Naive thymus-derived CD4-positive, alpha-beta T cell (primary cell): Measurements from ENCODE around the gene MSL3B.

Source experiments
- ATAC-seq: fragments of 150-1000 bp; cut with Tn5 transposase; 2 replicates; pipeline ENCODE4 v1.10.0; 2021; ENCODE audit warnings: mild to moderate bottlenecking, moderate library complexity
- CTCF ChIA-PET: fragments of 350-600 bp; sonication (Branson Sonifier 250); formaldehyde crosslinking; loops from one replicate; lab custom pipeline; 2021; ENCODE audit warnings: antibody characterized with exemption; lab: Charles Lee
- POLR2A ChIA-PET: fragments of 350-600 bp; sonication (Branson Sonifier 250); formaldehyde crosslinking; loops from one replicate; lab custom pipeline; 2021; ENCODE audit warnings: antibody characterized with exemption, inconsistent platforms; lab: Charles Lee
- DNase-seq, 9 donors: peaks; one replicate each; pipeline versions ENCODE4 v3.0.0 to v3.0.0-alpha.2; 2020 to 2022; ENCODE audit warnings: mixed read lengths in 1 of 9
- H3K27ac ChIP-seq: one replicate; pipeline ENCODE4 v1.7.0; 2013; ENCODE audit warnings: mild to moderate bottlenecking, low read depth, low read length, moderate library complexity
- H3K27me3 ChIP-seq, 2 donors: one replicate each; pipeline ENCODE4 v1.7.0; 2013; ENCODE audit warnings: low read length in 2 of 2, mild to moderate bottlenecking in 2 of 2, moderate library complexity in 2 of 2; ENCODE audit not compliant: control insufficient read depth in 2 of 2, insufficient read depth in 2 of 2
- H3K36me3 ChIP-seq, 3 experiments: 1 replicate in 2 of 3; 2 replicates in 1 of 3; pipeline ENCODE4 v1.7.0; 2013; ENCODE audit warnings: low read length in 3 of 3, mild to moderate bottlenecking in 3 of 3, moderate library complexity in 1 of 3; ENCODE audit not compliant: insufficient read depth in 3 of 3, control insufficient read depth in 2 of 3
- H3K4me1 ChIP-seq, 2 donors: one replicate each; pipeline ENCODE4 v1.7.0; 2013; ENCODE audit warnings: low read length in 2 of 2, mild to moderate bottlenecking in 2 of 2, moderate library complexity in 1 of 2; ENCODE audit not compliant: control insufficient read depth in 2 of 2, insufficient read depth in 2 of 2
- H3K4me3 ChIP-seq: 2 replicates; pipeline ENCODE4 v1.7.0; 2013; ENCODE audit warnings: mild to moderate bottlenecking, low read length
- H3K9me3 ChIP-seq, 3 experiments: 1 replicate in 2 of 3; 2 replicates in 1 of 3; pipeline ENCODE4 v1.7.0; 2013; ENCODE audit warnings: low read length in 3 of 3; ENCODE audit not compliant: control insufficient read depth in 2 of 3
- H3K27ac Mint-ChIP-seq, 9 donors: one replicate each; pipeline ENCODE4 v1.8.0; 2020 to 2022; ENCODE audit warnings: mixed read lengths in 9 of 9, mild to moderate bottlenecking in 8 of 9, moderate library complexity in 5 of 9, inconsistent platforms in 2 of 9
- H3K27me3 Mint-ChIP-seq, 5 donors: one replicate each; pipeline ENCODE4 v1.8.0; 2021 to 2022; ENCODE audit warnings: mixed read lengths in 5 of 5, mild to moderate bottlenecking in 1 of 5
- H3K36me3 Mint-ChIP-seq, 5 donors: one replicate each; pipeline ENCODE4 v1.8.0; 2020 to 2022; ENCODE audit warnings: mixed read lengths in 5 of 5, mild to moderate bottlenecking in 3 of 5, inconsistent platforms in 1 of 5
- H3K4me1 Mint-ChIP-seq, 7 donors: one replicate each; pipeline ENCODE4 v1.8.0; 2020 to 2022; ENCODE audit warnings: mixed read lengths in 7 of 7, mild to moderate bottlenecking in 3 of 7, inconsistent platforms in 1 of 7
- H3K4me3 Mint-ChIP-seq, 10 donors: one replicate each; pipeline ENCODE4 v1.8.0; 2020 to 2022; ENCODE audit warnings: mild to moderate bottlenecking in 10 of 10, mixed read lengths in 10 of 10, moderate library complexity in 6 of 10, inconsistent platforms in 2 of 10
- H3K9me3 Mint-ChIP-seq, 11 donors: one replicate each; pipeline ENCODE4 v1.8.0; 2020 to 2022; ENCODE audit warnings: mixed read lengths in 11 of 11, mild to moderate bottlenecking in 4 of 11, inconsistent platforms in 1 of 11, moderate library complexity in 1 of 11
- intact Hi-C, 2 donors: fragments of 100-400 bp; cut with micrococcal nuclease; formaldehyde crosslinking; loops; one replicate each; pipeline ENCODE4 v1.15.1; 2023

The MSL3B gene

GRCh38 chr2:233844836-233845235, 23.4 kb downstream of the MSL3B start:
- ATAC-seq (no peak), DNase-seq (no peak)
- H3K27ac Mint-ChIP-seq, result peak overlapping the region in 2 of 9 donors; percentile 20 to 23
- ChIA-PET CTCF (no interaction called here), POLR2A (no interaction called here)
- H3K9me3 Mint-ChIP-seq, result no peaks in the 10 kb centered on the region
- no peaks in the 10 kb centered on the region for H3K36me3 ChIP-seq
- peaks cover 0 to 61% (median 0%) of the 10 kb centered on the region in 7 donors for H3K4me1 Mint-ChIP-seq
- no peaks in the 10 kb centered on the region for H3K4me1 ChIP-seq
- H3K4me3 ChIP-seq, result no peak overlapping the region
- H3K4me3 Mint-ChIP-seq, result no peak overlapping the region
- H3K27me3 ChIP-seq, result no peaks in the 10 kb centered on the region
- no peak overlapping the region for H3K27ac ChIP-seq
- peaks cover 0 to 53% (median 0%) of the 10 kb centered on the region in 5 donors for H3K36me3 Mint-ChIP-seq
- intact Hi-C loops, result no loop called here
- no peaks in the 10 kb centered on the region for H3K9me3 ChIP-seq
- no peaks in the 10 kb centered on the region for H3K27me3 Mint-ChIP-seq

DNA sequence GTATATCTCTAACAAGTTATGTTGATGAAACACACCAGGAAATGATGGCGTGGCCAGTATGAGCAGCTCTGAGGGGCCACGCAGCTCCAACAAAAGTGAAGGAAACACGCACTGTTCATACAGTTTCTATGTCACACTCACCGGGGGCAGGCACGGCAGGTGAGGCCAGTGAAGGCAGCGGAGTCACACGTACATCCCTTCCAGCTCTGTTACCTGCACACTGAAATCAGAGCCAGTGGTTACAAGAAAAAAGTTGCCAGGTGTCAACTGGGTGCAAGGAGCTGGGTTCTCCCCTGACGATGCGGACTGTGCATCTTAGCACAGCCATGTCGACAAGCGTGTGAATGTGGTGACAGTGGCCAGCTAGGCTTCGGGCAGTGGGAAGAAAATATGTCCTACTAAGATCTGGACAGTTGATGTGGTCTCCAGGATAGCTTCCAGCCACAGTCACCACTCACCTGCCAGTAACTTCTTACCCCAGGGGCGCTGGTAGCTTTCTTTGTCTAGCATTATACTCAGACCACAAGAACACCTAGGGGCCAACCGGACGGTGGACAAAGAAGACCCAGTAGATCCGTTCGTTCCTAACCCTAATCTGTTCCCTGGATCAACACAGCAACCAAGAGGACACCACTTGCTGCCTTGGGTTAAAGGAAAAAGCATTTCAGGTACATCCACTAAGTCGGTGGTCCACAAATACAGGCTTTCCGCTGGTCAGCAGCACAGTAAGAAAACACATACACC, 23.9 kb downstream of the MSL3B start:
- H3K4me3 ChIP-seq, result no peak overlapping the region
- DNase-seq (no peak), ATAC-seq (no peak)
- Mint-ChIP-seq H3K27ac (no peak overlapping the region), H3K4me1 (peaks cover 0 to 61% (median 0%) of the 10 kb centered on the region in 7 donors), H3K9me3 (no peaks in the 10 kb centered on the region), H3K4me3 (no peak overlapping the region), H3K36me3 (peaks cover 0 to 53% (median 0%) of the 10 kb centered on the region in 5 donors), H3K27me3 (no peaks in the 10 kb centered on the region)
- H3K27ac ChIP-seq, result no peak overlapping the region
- CTCF ChIA-PET, result no interaction called here
- H3K9me3 ChIP-seq, result no peaks in the 10 kb centered on the region
- H3K36me3 ChIP-seq, result no peaks in the 10 kb centered on the region
- H3K4me1 ChIP-seq, result no peaks in the 10 kb centered on the region
- intact Hi-C loops, result no loop called here
- POLR2A ChIA-PET, result no interaction called here
- no peaks in the 10 kb centered on the region for H3K27me3 ChIP-seq

- no peak for ATAC-seq
- Mint-ChIP-seq H3K4me1 (peaks cover 0 to 57% (median 0%) of the 10 kb centered on the region in 7 donors), H3K27ac (peak overlapping the region in 1 of 9 donors; percentile 67), H3K9me3 (peaks cover 0 to 1% (median 0%) of the 10 kb centered on the region in 11 donors), H3K36me3 (peaks cover 0 to 53% (median 0%) of the 10 kb centered on the region in 5 donors), H3K4me3 (peak overlapping the region in 1 of 10 donors; percentile 24), H3K27me3 (no peaks in the 10 kb centered on the region)
- CTCF ChIA-PET, result no interaction called here
- Histone ChIP-seq H3K9me3 (no peaks in the 10 kb centered on the region), H3K27ac (no peak overlapping the region), H3K4me1 (peaks cover 0 to 3% of the 10 kb centered on the region in 2 donors), H3K4me3 (no peak overlapping the region), H3K27me3 (no peaks in the 10 kb centered on the region), H3K36me3 (no peaks in the 10 kb centered on the region)
- POLR2A ChIA-PET, result no interaction called here
- DNase-seq, result no peak
- intact Hi-C loops, result no loop called here
Observed at GRCh38 chr2:233841183-233841582, 27.0 kb downstream of the MSL3B start.

DNA sequence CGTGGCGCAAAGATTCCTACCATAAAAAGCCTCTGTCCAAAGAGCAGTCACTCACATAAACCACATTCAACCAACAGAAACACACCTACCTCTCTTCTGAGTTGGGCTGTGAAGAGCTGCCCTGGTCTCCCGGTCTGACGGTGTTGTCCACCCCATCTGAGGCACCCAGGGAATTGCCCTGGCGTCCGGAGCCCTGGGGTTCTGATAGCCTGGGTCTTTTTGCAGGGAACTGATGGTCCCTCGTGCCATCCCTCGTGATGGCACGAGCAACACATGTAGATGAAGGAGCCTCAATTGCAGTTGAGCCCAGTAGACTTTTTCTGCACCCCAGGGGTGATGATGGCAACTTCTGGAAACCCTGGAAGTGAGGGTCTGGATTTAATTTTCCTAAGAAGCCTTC, 27.7 kb downstream of the MSL3B start:
- DNase-seq (no peak), ATAC-seq (no peak)
- H3K27ac Mint-ChIP-seq, result peak overlapping the region in 1 of 9 donors; percentile 51
- H3K4me3 ChIP-seq, result no peak overlapping the region
- H3K4me1 ChIP-seq, result peaks cover 0 to 3% of the 10 kb centered on the region in 2 donors
- no peak overlapping the region for H3K27ac ChIP-seq
- peak overlapping the region in 1 of 10 donors; percentile 2 for H3K4me3 Mint-ChIP-seq
- ChIA-PET POLR2A (no interaction called here), CTCF (no interaction called here)
- H3K27me3 Mint-ChIP-seq, result no peaks in the 10 kb centered on the region
- intact Hi-C loops, result no loop called here
- H3K36me3 Mint-ChIP-seq, result peaks cover 0 to 54% (median 0%) of the 10 kb centered on the region in 5 donors
- no peaks in the 10 kb centered on the region for H3K36me3 ChIP-seq
- no peaks in the 10 kb centered on the region for H3K27me3 ChIP-seq
- peaks cover 0 to 1% (median 0%) of the 10 kb centered on the region in 11 donors for H3K9me3 Mint-ChIP-seq
- peaks cover 0 to 54% (median 0%) of the 10 kb centered on the region in 7 donors for H3K4me1 Mint-ChIP-seq
- no peaks in the 10 kb centered on the region for H3K9me3 ChIP-seq

- H3K36me3 ChIP-seq, result no peaks in the 10 kb centered on the region
- ChIA-PET POLR2A (no interaction called here), CTCF (no interaction called here)
- H3K9me3 ChIP-seq, result no peaks in the 10 kb centered on the region
- Mint-ChIP-seq H3K36me3 (peaks cover 0 to 59% (median 0%) of the 10 kb centered on the region in 5 donors), H3K9me3 (peaks cover 0 to 3% (median 0%) of the 10 kb centered on the region in 11 donors), H3K4me1 (peaks cover 0 to 59% (median 0%) of the 10 kb centered on the region in 7 donors), H3K27me3 (no peaks in the 10 kb centered on the region), H3K27ac (no peak overlapping the region), H3K4me3 (no peak overlapping the region)
- DNase-seq (no peak), ATAC-seq (no peak)
- intact Hi-C loops, result no loop called here
- peaks cover 0 to 3% of the 10 kb centered on the region in 2 donors for H3K4me1 ChIP-seq
- H3K4me3 ChIP-seq, result no peak overlapping the region
- no peak overlapping the region for H3K27ac ChIP-seq
- H3K27me3 ChIP-seq, result no peaks in the 10 kb centered on the region
Observed at GRCh38 chr2:233839447-233839820, 28.8 kb downstream of the MSL3B start.

GRCh38 chr2:233838726-233839446, 29.3 kb downstream of the MSL3B start:
- DNase-seq, result no peak
- Mint-ChIP-seq H3K9me3 (peaks cover 0 to 3% (median 0%) of the 10 kb centered on the region in 11 donors), H3K4me3 (no peak overlapping the region), H3K36me3 (peaks cover 0 to 55% (median 0%) of the 10 kb centered on the region in 5 donors), H3K27ac (peak overlapping the region in 1 of 9 donors; percentile 60), H3K4me1 (peaks cover 0 to 55% (median 0%) of the 10 kb centered on the region in 7 donors), H3K27me3 (no peaks in the 10 kb centered on the region)
- Histone ChIP-seq H3K27me3 (no peaks in the 10 kb centered on the region), H3K9me3 (no peaks in the 10 kb centered on the region), H3K4me3 (no peak overlapping the region), H3K4me1 (peaks cover 0 to 3% of the 10 kb centered on the region in 2 donors), H3K36me3 (no peaks in the 10 kb centered on the region), H3K27ac (no peak overlapping the region)
- intact Hi-C loops, result no loop called here
- ChIA-PET POLR2A (no interaction called here), CTCF (no interaction called here)
- no peak for ATAC-seq
